ENCODE results near the gene RALGAPA2.

RALGAPA2 gene

DNA sequence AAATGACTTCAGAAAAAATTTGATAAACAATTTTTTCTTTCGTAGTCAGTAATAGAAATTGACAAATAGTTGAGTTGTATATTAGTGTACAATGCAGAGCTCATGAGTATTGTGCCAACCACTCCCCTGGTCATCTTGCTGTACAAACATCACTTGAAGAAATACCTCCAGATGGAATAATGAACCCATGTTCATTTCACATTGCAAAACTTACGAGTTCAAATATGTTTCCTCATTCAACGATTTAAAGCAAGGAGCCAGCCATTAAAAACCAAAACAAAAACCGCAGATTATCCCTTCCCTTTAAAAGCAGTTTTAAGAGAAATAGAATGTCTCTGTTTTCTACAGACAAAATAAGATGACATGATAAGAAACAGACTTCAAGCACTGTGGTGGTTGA is 62.5 kb downstream of the RALGAPA2 start:
- no peak for DNase-seq (ENCODE audit: low read depth in 2 of 2)
- TF ChIP-seq, protein P1, sequence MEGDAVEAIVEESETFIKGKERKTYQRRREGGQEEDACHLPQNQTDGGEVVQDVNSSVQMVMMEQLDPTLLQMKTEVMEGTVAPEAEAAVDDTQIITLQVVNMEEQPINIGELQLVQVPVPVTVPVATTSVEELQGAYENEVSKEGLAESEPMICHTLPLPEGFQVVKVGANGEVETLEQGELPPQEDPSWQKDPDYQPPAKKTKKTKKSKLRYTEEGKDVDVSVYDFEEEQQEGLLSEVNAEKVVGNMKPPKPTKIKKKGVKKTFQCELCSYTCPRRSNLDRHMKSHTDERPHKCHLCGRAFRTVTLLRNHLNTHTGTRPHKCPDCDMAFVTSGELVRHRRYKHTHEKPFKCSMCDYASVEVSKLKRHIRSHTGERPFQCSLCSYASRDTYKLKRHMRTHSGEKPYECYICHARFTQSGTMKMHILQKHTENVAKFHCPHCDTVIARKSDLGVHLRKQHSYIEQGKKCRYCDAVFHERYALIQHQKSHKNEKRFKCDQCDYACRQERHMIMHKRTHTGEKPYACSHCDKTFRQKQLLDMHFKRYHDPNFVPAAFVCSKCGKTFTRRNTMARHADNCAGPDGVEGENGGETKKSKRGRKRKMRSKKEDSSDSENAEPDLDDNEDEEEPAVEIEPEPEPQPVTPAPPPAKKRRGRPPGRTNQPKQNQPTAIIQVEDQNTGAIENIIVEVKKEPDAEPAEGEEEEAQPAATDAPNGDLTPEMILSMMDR (IDR thresholded peaks at IDR 0.05; ENCODE audit: low read depth, low read length), result no peak
- H3K4me3 ChIP-seq (replicated peaks in 1 of 2; ENCODE audit: low read depth in 2 of 2, low read length in 2 of 2), result no peak overlapping the region

DNA sequence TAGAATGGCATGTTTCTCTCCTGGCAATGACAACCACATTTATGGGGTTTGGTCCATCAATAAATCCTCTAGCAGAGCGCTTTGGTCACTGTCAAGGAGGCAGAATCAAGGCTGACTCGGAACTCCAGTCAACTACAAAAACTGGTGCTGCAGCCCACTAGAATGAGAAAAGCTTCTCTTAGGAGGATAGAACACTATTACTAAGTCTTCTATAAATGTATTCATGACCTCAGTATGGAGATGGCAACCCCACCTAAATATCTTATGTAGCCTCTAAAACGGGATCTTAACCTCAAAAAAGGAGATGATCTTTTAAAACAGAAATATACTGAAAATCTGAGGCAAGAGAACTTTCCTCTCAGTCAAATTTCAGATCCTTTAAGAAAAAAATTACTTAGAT is 68.5 kb downstream of the RALGAPA2 start:
- DNase-seq (ENCODE audit: low read depth in 2 of 2), result no peak
- H3K4me3 ChIP-seq (replicated peaks in 1 of 2; ENCODE audit: low read depth in 2 of 2, low read length in 2 of 2), result no peak overlapping the region
- TF ChIP-seq, protein P1 (IDR thresholded peaks at IDR 0.05; ENCODE audit: low read depth, low read length), result no peak

- TF ChIP-seq, protein P1 (IDR thresholded peaks at IDR 0.05; ENCODE audit: low read depth, low read length), result no peak
- no peak overlapping the region for H3K4me3 ChIP-seq (replicated peaks in 1 of 2; ENCODE audit: low read depth in 2 of 2, low read length in 2 of 2)
- DNase-seq (ENCODE audit: low read depth in 2 of 2), result no peak
Measured at GRCh38 chr20:20641783-20642182, 70.7 kb downstream of the RALGAPA2 start.

- no peak overlapping the region for H3K4me3 ChIP-seq (replicated peaks in 1 of 2; ENCODE audit: low read depth in 2 of 2, low read length in 2 of 2)
- no peak for DNase-seq (ENCODE audit: low read depth in 2 of 2)
- TF ChIP-seq, protein P1 (IDR thresholded peaks at IDR 0.05; ENCODE audit: low read depth, low read length), result no peak
Measured at GRCh38 chr20:20638878-20639277, 73.6 kb downstream of the RALGAPA2 start.

DNA sequence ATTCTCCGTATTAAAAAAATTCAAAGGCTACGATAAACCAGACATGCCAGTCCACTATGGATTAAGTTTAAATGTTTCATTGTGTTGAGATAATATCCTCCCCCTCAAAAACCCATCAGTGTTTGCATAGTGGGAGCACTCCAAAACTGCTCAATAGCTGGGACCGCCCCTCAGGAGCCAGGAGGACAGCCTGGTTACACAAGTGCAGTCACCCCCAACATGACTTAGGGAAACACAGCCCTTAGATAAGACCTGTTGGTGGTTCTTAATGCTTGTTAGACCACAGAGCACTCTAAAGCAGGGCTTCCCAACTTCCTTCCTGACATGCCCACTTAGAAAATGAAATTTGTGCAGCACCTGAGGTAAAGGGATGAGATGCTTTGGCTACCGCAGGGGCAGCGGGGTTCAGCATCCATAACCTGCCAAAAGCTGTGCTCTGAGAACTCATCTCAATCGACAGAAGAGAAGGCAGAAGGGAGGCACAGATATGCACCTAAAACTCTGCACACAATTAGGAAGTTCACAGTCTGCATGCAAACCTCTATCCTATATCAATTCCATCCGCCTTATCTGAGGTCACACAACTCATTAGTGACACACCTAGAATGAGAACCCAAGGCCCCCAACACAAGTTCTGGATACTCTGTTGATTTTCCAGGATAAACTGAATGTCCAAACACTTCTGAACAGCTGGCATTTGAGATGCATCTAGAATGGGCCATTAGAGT is 74.3 kb downstream of the RALGAPA2 start:
- no peak for DNase-seq (ENCODE audit: low read depth in 2 of 2)
- H3K4me3 ChIP-seq (replicated peaks in 1 of 2; ENCODE audit: low read depth in 2 of 2, low read length in 2 of 2), result no peak overlapping the region
- TF ChIP-seq, protein P1 (IDR thresholded peaks at IDR 0.05; ENCODE audit: low read depth, low read length), result no peak

DNA sequence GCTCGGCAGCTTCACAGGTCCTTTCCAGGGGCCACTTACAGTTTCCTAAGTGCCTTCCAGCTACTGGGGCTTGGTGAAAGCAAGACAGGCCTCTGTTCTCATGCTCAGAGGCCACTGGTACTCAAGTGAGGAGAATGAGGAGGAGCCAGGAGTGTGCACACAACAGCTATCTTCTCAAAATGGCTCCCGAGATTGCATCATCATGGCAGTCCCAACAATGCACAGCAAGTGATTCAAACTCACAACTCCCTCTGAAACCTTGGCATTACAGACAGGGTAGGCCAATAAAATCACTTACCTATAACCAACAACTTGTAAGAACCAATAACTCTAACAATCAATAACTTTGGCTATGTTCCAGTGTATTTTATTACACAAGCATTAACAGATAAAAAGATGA is 77.4 kb downstream of the RALGAPA2 start:
- H3K4me3 ChIP-seq (replicated peaks in 1 of 2; ENCODE audit: low read depth in 2 of 2, low read length in 2 of 2), result no peak overlapping the region
- TF ChIP-seq, protein P1 (IDR thresholded peaks at IDR 0.05; ENCODE audit: low read depth, low read length), result no peak
- no peak for DNase-seq (ENCODE audit: low read depth in 2 of 2)

GRCh38 chr20:20632644-20633043 is 79.8 kb downstream of the RALGAPA2 start:
- TF ChIP-seq, protein P1 (IDR thresholded peaks at IDR 0.05; ENCODE audit: low read depth, low read length), result no peak
- DNase-seq (ENCODE audit: low read depth in 2 of 2), result no peak
- no peak overlapping the region for H3K4me3 ChIP-seq (replicated peaks in 1 of 2; ENCODE audit: low read depth in 2 of 2, low read length in 2 of 2)

All from cardiac fibroblast (primary cell).